GM21786 (cell line): ENCODE results near the gene ATXN7L3.
A peak's percentile ranks its signal among the peaks of the same experiment; 100 is the strongest.

ENCODE experiments used
- ATAC-seq: cut with Tn5 transposase; IDR thresholded peaks from one replicate; pipeline ENCODE4 v1.9.1; 2021; ENCODE audit not compliant: unreplicated experiment

ATXN7L3 gene

DNA sequence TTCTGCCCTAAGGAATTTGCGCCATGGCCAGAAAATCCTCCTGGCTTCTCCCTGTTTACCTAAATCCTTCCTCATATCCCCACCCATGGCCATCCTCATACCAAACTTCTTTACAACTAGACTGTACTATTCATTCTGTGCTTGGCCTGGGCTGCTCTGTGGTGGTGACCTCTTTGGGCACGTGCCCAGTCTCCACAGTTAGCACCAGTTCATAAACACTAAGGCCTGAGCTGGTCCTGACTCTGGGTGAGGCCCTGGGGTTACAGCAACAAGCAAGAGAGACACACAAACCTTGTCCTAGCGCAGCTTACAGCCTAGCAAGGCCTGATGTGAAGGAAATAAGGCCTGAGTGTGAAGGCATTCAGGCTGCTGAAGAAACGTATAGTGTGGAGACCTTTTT is 3.1 kb upstream of the ATXN7L3 start:
- ATAC-seq = no peak

DNA sequence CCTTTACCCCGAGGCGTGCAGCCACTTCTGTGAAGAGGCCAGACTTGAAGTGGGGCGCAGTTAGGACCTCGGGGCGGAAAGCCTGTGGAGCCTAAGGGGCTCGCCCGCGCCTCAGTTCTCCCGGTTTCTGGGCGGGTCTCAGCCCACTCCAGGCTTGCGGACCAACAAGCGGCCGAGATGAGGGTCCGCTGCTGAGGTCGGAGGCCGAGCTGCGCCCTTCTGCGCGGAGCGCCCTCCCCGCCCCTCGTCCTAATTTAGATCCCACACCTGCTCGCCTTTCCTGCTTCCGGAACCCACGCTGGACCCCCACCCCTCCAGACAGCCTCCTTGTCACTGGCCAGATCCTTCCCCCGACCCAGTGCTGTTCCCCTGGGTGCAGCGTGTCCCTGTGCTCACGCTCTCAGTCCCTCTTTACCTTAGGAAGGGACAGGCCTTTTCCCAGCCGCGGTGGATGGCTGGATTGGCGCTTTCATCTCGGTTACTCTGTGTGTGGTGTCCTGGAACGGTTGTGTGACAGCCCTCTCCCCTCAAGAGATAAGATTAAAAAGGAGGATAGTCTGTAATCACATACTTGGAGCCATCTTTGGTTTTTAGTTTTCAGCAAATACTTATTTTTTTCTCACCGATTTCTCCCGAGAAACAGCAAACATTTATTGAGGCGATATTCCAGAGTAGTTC is 933 bp upstream of the ATXN7L3 start:
- no peak for ATAC-seq

DNA sequence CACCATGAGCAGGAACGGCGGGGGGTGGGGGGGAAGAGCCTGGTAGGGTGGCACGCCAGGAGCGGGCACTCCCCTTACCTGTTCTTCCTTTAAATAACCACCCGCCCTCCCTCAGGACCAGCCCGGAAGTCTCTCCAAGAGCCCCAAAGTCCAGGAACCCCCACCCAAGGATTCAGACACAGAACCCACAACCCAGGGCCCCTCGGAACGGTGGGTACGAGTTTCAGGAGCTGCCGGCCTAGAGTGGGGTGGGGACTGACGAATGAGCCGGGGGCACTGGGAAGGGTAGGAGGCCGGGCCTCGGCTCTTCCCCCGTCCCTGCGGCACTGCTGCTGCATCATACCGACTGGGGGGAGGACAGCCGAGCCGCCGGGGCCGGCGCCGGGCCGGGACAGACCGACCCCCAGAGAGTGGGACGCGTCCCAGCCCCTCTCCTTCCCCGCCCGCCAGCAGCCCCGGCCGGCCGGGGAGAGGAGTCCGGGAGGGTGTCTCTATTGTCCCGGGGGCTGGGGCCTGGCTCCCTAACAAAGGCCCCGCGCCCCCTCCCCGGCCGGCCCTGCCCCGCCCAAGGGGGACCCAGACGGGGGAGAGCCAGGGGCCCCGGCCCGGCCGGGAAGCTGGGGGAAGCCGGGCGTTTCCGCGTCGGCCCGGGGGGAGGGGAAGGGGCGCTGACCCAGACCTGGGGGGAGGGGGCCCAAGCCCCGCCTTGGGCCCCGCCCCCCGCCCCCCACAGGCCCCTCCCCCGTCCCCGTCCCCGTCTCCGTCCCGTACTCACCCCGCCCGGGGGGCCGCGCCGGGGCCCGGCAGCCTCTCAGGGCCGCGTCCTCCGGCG is 747 bp downstream of the ATXN7L3 start:
- ATAC-seq = peak; percentile 7

DNA sequence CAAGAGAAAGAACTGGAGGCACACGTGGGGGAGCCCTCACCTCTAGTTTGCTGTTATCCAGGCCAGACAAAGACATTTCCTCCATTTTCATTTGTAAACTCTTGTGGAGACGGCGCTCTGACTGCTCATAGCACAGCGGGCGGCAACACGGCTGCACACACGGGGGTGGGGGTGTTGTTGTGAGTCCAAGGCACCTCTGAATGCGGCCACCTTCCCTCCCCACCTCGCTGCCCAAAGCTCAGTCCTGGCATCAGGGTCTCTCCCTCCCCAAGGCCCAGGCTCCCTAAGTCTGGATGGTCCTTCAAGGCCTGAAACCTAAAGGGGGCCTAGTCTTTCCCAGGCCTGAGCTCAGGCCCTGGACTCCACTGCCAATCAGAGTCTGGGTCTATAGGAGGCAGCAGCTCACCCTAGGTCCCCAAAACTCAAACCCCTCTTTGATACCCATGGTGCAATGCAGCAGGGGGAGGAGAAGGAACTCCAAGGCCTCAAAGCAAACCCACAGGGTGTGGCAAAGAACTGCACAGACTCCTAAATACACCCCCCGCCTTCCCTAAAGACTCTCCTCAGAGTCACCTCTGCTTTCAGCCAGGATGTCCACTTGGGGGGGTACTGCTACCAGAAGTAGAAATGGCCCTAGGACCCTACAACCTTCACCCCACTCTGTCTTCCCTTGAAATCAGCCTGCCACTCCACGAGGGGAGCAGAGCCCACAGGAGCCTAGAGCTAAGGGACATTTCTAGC is 1.5 kb downstream of the ATXN7L3 start:
- no peak for ATAC-seq

DNA sequence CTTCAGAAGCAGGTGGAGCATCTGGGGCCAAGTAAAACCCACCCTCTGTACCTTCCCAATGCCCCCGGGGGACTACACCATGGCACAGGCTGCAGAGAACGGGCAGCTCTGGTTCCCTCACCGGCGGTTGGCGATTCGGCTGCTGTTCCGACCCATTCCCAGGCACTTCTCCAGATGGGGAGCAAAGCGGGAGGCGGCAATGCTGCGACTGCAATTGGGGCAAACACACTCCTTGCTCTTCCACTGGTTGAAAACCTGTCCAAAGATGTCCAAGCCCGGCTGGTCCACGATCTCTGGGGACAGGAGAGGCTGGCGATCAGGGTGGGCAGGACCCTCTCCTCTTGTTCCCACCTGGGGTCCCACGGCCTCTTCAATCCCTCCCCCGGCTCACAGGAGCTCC is 2.6 kb downstream of the ATXN7L3 start:
- no peak for ATAC-seq

DNA sequence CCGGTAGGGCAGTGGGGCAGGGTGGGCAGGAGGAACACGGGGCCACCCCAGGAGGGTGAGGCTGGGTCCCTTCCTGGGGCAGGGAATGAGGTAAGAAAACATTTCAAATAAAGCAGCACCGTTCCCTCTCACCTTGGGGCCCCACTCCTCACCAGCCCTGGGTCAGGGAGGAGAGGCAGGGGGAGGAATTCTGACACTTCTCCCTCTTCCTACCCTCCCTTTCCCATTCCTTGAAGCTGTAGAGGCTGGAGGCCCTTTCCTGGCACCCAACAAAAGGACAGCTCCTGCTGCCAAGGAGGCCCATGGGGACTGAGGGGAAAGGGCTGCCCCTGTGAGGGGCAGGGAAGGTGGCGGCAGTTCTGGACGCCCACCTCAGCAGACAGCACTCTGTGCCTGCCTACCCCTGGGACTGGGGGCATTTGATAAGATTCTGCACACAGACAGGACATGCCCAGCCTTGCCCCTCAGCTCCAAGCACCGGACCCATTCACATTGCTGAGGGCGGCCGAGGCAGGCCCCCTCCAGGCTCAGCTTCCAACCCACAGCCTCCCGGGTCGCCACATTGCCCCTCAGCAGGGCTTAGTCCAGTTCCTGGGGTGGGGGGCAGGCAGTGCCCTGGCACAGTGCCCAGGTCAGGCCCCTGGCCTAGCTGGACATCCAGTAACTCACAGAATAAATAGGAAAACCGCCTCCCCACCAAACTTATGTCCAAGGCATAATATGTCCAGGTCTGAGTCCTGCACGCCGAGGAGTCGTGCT is 6.2 kb downstream of the ATXN7L3 start:
- ATAC-seq = no peak

DNA sequence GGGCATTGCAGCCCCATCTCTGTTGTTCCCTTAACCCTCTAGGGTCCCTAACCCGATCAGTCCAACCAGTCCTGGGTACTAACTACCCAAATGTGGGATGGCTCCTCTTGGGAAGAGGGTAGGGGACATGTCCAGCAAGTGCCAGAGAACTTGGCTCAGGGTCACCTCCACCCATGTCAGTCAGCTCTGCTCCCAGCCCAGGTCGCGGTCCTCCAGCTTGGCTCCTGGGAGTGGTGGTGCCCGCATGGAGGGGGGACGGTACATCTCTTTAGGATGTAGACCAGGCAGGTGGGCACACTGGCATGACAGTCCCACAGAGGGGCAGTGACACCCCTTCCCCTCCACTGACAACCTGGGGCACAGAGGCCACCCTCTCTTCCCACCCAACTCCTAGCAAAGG is 6.9 kb downstream of the ATXN7L3 start:
- no peak for ATAC-seq

DNA sequence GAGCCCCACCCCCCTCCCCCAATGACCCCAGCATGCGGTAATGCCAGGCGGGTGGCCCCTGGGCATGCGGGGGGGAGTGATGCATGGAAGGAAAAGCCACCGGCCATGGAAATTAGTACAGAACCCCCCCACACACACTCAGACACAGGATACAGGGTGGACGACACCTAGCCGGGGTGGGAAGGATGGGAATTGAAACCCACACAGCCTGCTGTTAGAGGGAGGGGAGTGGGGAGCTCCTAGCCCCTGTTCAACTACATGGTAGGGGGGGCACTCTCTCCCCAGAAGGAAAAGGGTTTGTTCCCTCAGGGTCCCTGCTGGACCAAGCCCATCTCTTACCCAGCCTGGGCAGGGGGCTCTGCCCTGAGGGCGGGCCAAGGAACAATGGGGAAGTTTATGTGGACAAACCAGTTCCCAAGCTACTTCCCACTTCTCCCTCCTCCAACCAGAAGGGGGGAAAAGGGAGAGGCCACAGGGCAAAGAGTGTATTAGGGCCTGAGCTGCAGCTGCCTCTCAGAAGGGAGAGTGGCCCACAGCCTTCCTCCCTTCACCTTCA is 7.7 kb downstream of the ATXN7L3 start:
- no peak for ATAC-seq

DNA sequence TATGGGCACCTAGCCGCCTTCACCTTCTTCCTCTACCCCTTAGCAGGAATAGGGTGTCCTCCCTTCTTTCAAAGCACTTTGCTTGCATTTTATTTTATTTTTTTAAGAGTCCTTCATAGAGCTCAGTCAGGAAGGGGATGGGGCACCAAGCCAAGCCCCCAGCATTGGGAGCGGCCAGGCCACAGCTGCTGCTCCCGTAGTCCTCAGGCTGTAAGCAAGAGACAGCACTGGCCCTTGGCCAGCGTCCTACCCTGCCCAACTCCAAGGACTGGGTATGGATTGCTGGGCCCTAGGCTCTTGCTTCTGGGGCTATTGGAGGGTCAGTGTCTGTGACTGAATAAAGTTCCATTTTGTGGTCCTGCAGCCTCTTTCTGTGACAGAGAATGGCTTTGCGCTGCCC is 8.3 kb downstream of the ATXN7L3 start:
- no peak for ATAC-seq

DNA sequence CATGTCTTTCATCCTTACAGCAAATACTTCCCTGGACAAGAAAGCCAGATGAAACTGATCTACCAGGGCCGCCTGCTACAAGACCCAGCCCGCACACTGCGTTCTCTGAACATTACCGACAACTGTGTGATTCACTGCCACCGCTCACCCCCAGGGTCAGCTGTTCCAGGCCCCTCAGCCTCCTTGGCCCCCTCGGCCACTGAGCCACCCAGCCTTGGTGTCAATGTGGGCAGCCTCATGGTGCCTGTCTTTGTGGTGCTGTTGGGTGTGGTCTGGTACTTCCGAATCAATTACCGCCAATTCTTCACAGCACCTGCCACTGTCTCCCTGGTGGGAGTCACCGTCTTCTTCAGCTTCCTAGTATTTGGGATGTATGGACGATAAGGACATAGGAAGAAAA is 9.2 kb downstream of the ATXN7L3 start:
- ATAC-seq = no peak

DNA sequence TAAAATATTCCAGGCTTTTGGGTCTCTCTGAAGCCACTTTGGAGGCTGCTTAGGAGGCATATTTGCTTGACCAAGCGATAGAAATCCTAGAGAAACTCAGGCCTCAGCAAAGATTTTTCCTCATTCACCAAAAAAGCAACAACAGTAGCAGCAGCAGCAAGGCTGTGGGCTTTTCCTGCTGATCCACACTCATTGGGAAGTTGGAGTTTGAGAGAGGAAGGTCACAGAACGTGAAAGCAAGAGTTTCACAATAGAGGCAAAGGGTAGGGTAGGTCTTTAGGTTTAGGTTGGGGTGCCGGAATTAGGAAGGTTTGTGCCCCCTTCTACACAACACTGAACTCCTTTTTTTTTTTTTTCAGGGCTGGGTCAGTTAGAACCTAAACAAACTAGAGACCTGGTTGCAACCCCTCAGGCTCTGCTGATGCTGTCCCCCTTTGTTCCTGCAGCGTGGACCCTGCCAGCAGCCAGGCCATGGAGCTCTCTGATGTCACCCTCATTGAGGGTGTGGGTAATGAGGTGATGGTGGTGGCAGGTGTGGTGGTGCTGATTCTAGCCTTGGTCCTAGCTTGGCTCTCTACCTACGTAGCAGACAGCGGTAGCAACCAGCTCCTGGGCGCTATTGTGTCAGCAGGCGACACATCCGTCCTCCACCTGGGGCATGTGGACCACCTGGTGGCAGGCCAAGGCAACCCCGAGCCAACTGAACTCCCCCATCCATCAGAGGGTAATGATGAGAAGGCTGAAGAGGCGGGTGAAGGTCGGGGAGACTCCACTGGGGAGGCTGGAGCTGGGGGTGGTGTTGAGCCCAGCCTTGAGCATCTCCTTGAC is 10.9 kb downstream of the ATXN7L3 start:
- no peak for ATAC-seq

DNA sequence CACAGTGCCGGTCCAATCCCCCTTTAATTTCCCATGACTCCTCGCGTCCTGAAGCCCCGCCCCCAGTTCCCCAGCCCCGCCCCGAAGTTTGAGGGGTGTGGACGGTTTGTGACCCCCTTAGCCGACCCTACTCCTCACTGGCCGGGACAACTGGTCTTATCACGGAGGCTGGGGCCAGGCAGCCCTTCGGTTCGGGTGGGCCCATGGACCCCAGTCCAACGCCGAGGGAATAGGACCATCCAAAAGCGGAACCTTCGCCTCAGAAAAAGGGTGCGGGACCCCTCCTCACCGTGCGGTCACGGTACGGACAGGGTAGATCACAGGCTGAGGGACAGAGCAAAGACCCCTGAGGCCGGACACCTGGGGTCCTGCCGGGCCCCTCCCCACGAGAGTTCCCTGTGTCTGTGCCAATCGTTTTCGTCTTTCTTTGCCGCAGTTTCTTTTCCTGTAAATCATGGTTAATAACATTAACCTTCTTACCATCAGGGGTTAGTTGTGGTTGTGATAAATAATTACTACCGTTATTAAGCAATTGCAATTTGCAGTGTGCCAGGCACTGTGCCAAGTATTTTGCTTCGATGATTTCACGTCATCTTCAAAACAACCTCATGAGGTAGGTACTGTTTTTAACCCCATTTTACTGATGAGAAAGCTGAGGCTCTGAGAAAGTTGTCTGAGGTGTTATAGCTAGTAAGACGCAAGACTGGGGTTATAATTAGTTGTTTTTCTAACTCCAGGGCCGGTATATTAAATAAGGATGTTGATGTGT is 12.4 kb downstream of the ATXN7L3 start:
- peak; percentile 32 for ATAC-seq

DNA sequence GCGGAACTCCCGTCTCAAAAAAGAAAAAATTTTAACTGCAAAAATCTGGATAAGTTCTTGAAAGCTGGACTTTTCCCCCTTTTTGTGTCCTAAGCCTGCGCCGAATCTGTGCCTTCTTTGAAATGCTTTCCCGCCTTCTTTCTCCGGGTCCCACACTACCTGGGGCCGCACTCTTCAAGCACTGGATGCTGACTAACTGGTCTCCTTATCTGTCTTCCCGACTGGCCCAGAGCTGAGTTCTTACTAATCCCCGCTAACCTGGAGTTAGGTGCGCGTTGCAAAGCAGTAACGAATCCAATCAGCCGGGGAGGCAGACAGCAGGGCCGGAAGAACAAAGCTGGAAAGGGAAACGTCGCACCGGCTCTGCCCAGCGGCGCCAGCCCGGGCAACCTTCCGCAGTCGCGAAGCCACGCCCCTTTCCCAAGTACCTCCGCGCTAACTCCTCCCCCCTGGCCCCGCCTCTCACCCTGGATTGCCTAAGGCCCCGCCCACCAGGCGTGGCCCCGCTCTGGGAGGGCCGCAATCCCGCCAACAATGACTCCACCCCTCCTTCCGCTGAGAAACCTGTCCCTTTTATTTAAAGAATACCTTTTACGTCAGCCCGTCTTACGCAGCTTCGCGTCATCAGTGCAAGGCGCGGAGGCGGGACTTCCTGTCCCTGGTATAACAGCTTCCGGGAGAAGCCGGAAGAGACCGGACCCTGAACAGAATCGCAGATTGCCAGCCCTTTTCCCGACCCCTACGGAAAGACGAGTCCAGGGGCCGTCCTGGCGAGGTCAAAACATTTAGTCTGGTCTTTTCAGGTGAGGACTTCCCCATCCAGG is 13.2 kb downstream of the ATXN7L3 start, which contains the start of gene TMUB2:
Gene TMUB2, plus strand, starts transcription at position 666 of the 824 bp plus-strand sequence. CDS start 737 bp downstream, outside the sequence.
- ATAC-seq = peak; percentile 91

DNA sequence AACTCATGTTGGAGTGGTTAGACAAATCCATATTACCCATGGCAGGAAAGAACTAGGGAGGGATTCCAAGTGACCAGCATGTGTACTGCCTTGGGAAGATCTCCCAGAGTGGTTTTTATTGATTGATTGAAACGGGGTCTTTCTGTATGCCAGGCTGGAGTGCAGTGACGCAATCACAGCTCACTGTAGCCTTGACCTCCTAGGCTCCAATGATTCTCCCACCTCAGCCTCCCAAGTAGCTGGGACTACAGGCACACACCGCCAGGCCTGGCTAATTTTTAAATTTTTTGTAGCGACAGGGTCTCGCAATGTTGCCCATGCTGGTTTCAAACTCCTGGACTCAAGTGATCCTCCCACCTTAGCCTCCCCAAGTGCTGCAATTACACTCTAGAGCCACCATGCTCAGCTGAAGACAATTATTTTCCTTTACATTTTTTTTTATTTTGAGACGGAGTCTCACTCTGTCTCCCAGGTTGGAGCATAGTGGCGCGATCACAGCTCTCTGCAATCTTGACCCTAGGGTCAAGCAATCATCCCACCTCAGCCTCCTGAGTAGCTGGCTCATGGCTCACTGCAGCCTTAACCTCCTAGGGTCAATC is 15.4 kb downstream of the ATXN7L3 start:
- no peak for ATAC-seq

DNA sequence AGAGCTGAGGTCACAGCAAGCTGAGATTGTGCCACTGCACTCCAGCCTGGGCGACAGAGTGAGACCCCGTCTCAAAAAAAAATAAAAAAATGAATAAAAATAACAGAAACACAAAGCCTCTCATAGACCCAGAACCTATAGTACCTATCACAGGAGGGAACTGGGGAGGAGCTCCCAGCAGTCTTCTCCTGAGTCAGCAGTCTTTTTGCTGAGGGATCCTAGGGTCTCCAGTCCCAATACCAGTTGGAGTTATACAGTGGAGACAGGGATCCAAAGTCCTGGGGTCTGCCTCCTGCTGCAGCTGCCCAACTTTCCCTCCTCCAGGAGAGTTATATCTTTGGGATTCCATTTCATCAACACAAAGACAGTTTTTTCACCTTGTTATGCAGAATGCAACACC is 16.7 kb downstream of the ATXN7L3 start:
- ATAC-seq = no peak

DNA sequence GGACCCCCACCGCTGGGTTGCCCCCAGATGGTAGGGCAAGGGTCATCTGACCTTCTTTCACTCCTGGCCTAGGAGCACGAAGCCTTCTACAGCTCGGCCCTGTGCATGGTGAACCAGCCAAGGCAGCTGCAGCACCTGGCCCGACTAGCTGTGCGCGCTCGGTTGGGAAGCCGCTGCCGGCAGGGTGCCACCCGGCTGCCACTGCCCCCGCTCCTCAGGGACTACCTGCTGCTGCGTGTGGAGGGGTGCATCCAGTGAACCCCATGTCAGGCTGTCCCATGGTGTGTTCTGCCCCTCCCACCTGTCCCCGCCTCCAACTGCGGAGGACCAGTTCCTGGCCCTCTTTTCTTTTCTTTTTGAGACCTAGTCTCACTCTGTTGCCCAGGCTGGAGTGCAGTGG is 21.6 kb downstream of the ATXN7L3 start:
- no peak for ATAC-seq

DNA sequence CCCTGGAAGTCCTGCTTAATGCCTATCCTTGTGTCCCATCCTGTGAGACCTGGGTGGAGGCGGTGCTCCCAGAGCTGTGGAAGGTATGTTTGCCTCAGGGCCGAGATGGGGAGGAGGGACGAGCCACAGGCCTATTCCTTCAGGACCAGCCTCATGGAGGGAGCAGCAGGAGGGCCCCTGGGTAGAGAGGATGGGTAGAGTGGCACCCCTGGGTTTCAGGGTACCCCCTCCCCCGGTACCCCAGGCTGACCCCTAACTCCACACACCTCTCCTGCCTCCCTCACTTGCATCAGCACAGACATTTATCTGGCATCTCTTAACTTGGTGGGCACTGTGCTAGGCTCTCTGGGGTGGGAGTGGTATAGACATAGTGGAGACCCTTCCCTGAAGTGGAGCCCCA is 22.0 kb downstream of the ATXN7L3 start:
- no peak for ATAC-seq
